ENCODE measurements around the gene ARHGAP8.
A peak's percentile ranks its signal among the peaks of the same experiment; 100 is the strongest.

Gene ARHGAP8

DNA sequence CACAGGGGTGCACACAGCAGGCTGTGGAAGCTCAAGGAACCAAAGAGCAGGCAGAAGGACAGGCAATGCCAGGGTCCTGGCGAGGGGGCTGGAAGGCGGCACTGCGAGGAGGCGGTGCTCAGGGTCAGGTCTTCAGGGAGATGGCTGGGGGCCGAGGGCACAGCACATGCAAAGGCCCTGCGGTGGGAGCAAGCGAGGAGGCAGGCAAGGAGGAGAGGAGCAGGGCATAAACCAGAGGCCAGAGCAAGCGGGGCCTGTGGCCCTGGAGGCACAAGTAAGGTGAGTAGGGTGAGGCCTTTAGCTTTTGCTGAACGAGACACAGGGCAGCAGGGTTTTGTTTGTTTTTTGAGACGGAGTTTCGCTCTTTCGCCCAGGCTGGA, 126.9 kb downstream of the ARHGAP8 start:
- TF ChIP-seq, protein P1, sequence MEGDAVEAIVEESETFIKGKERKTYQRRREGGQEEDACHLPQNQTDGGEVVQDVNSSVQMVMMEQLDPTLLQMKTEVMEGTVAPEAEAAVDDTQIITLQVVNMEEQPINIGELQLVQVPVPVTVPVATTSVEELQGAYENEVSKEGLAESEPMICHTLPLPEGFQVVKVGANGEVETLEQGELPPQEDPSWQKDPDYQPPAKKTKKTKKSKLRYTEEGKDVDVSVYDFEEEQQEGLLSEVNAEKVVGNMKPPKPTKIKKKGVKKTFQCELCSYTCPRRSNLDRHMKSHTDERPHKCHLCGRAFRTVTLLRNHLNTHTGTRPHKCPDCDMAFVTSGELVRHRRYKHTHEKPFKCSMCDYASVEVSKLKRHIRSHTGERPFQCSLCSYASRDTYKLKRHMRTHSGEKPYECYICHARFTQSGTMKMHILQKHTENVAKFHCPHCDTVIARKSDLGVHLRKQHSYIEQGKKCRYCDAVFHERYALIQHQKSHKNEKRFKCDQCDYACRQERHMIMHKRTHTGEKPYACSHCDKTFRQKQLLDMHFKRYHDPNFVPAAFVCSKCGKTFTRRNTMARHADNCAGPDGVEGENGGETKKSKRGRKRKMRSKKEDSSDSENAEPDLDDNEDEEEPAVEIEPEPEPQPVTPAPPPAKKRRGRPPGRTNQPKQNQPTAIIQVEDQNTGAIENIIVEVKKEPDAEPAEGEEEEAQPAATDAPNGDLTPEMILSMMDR (IDR thresholded peaks at IDR 0.05; ENCODE audit: borderline replicate concordance, control extremely low read depth, extremely low read depth, insufficient read depth, missing control alignments) = no peak
- DNase-seq (ENCODE audit: low spot score) = no peak
- in situ Hi-C loops (cut with MboI; ENCODE audit: low sequenced_read_pairs, unreplicated experiment) = no loop called here

DNA sequence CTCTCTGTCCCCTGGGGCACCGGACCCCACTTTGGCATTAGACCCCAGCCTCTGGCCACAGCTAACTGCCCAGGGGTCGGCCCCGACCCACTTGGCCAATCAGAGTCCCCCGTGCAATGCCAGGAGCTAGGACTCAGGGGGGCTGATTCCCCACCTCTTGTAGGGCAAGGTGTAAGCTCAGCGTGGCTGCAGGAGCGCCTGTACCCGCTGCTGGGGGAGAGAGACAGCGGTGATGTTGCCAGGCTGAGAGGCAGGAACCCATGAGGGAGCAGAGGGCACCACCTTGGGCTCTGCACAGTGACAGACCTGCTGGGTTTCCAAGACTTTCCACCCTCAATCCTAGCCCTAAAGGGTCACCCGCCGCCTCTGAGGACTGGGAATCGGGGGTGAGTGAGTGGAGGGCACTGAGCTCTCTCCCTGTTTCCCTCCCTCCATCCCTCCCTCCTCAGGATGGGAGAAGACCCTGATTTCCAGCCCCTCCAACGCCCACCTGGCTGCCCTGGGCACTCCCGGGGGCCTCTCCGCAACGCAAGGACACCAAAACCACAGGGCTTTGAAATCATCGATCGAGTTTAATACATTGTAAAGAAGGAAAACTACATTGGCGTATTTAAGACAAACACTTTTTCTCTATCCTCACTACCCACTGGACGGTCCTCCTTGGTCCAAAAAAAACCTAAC, 128.4 kb downstream of the ARHGAP8 start:
- in situ Hi-C loops (cut with MboI; ENCODE audit: low sequenced_read_pairs, unreplicated experiment) = no loop called here
- peak; percentile 32 for DNase-seq (ENCODE audit: low spot score)
- TF ChIP-seq, protein P1 (IDR thresholded peaks at IDR 0.05; ENCODE audit: borderline replicate concordance, control extremely low read depth, extremely low read depth, insufficient read depth, missing control alignments) = no peak

DNA sequence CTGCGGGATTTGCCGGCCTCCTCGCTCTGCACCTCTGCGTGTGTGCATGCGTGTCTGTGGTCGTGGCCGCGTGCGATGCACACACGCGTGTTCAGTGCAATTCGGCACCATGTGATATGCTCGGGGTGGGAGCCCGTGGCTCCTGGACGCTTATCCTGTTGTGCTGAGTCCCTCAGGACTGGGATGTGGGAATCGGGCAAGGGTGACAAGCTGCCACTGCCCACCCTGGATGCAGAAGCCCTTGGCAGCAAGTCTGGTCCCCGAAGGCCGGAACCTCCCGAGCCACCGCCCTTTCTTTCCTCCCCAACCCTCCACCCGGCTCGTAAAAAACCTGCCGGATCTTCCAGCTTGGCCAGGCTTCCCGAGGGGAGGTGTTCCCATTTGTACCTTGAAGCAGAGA, 129.2 kb downstream of the ARHGAP8 start:
- DNase-seq (ENCODE audit: low spot score) = no peak
- TF ChIP-seq, protein P1 (IDR thresholded peaks at IDR 0.05; ENCODE audit: borderline replicate concordance, control extremely low read depth, extremely low read depth, insufficient read depth, missing control alignments) = no peak
- in situ Hi-C loops (cut with MboI; ENCODE audit: low sequenced_read_pairs, unreplicated experiment) = no loop called here

DNA sequence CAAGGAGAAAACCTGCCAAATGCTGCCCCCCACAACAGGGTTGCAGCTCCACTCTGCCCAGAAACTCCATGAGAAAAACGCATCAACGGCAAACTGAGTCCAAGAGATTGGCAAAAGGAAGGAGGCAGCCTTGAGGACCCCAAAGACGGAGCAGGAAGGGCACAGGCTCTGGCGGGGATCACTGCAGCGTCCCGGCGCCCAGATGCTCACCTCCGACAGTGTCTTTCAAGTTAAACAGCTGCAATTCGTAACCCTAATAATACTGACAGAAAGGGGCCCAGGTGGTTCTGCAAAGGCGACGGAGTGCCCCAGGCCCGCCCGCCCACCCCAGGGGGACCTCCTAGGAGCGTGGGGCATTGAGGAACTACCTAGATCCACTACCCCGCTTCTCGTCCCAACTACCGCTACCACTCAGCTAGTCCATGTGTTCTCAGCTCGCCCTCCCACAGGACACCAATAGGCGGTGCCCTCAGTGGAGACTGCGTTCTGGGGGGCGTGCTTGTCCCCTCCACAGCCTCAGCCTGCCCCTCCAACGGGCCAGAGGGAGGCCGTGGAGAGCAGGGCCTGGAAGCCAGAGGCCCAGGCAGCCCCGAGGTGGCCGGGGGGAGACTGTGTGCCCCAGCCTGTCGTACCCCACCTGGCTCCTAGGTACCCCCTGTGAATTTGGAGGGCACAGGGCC, 130.0 kb downstream of the ARHGAP8 start:
- peak; percentile 22 for DNase-seq (ENCODE audit: low spot score)
- in situ Hi-C loops (cut with MboI; ENCODE audit: low sequenced_read_pairs, unreplicated experiment) = no loop called here
- TF ChIP-seq, protein P1 (IDR thresholded peaks at IDR 0.05; ENCODE audit: borderline replicate concordance, control extremely low read depth, extremely low read depth, insufficient read depth, missing control alignments) = no peak

DNA sequence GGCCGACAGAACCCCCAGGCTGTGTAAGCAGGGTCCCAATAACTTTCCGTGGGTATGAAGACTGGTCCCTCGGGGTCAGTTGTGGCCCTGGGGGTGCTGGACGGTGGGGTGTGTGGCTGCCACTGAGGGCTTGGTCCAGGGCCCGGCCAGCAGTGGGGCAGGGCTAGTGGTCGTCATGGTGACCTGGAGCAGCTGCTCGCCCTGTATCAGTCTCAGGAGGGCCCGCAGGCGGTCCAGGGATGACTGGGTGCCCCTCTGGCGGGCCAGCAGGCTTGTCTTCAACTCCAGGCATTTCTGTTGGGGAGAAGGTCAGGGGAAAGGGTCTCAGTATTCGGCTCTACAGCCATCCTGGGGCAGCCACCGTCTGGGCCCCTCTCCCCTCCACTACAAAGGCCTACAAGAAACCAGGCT, 130.6 kb downstream of the ARHGAP8 start:
- DNase-seq (ENCODE audit: low spot score) = peak; percentile 16
- TF ChIP-seq, protein P1 (IDR thresholded peaks at IDR 0.05; ENCODE audit: borderline replicate concordance, control extremely low read depth, extremely low read depth, insufficient read depth, missing control alignments) = no peak
- in situ Hi-C loops (cut with MboI; ENCODE audit: low sequenced_read_pairs, unreplicated experiment) = no loop called here

DNA sequence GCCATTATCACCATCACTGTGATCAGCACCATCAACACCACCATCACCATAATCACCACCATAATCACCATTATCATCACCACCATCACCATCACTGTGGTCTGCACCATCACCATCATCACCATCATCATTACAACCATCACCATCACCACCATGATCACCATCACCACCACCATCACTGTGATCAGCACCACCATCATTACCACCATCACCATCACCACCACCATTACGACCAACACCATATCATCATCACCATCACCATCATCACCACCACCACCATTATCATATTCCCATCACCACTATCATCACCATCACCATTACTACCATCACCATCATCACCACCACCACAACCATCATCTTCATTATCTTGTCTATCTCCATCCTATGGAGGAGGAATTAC, 132.2 kb downstream of the ARHGAP8 start:
- in situ Hi-C loops (cut with MboI; ENCODE audit: low sequenced_read_pairs, unreplicated experiment) = no loop called here
- TF ChIP-seq, protein P1 (IDR thresholded peaks at IDR 0.05; ENCODE audit: borderline replicate concordance, control extremely low read depth, extremely low read depth, insufficient read depth, missing control alignments) = no peak
- DNase-seq (ENCODE audit: low spot score) = no peak
